Measurements from ENCODE around the gene NBL1. TPM values are rescaled to one million over a fixed set of nuclear protein-coding genes. Genes with fewer than 3 reads are reported as not detected.

The NBL1 gene
- total RNA-seq, 1 experiment from 2014 or later: 117 TPM

DNA sequence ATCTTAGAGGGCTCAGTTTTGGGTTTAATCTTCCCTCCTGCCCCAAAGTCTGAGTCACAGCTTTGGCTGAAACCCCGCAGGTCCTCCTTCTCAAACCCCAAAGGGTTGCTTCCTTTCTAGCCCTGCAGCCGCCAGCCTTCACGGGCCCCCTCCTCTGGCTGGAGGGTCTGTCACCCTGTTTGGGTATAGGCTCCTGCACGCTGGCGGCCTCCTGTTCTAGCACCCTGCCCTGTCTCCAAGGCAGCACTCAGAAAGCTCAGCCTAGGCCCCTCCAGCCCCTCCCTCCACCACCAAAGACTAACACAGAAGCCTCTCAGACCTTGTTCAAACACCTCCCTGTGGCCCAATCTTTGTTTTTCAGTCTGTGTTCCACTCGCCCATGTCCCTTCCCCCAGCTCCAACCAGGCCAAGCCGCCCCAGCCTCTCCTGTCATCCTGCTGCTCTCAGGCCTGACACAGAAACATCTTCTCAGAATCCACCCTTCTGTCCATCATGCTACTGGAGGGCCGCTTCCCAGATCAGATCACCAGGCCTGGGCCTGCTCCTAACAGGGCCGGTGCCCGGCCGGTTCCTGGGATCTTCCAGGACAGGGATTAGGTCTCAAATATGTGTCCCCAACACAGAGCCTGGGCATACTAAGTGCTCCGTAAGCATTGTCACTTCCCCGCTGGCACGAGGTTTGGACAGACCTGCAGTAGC is 56.1 kb downstream of the NBL1 start:
- CTCF ChIA-PET: no interaction called here
- Histone ChIP-seq H4K20me1 (ENCODE audit: low read length) (no peaks in the 10 kb centered on the region), H2AFZ (ENCODE audit: low read length) (no peak overlapping the region), H3K4me1 (ENCODE audit: insufficient read depth, low read length) (no peaks in the 10 kb centered on the region), H3K9ac (ENCODE audit: low read length) (no peak overlapping the region), H3K36me3 (ENCODE audit: low read depth, low read length) (no peaks in the 10 kb centered on the region), H3K4me3 (ENCODE audit: low read length) (no peak overlapping the region), H3F3A (ENCODE audit: low read length, unreplicated experiment) (no peaks in the 10 kb centered on the region), H3K79me2 (ENCODE audit: low read length) (no peaks in the 10 kb centered on the region), H3K9me3 (ENCODE audit: low read length) (no peaks in the 10 kb centered on the region), H3K4me2 (ENCODE audit: low read length) (no peak overlapping the region), H3K27me3 (ENCODE audit: low read length) (no peaks in the 10 kb centered on the region), H3K27ac (ENCODE audit: low read length) (no peak overlapping the region), H3K9me2 (replicated peaks; ENCODE audit: low read length) (no peaks in the 10 kb centered on the region)
- POLR2A ChIA-PET (ENCODE audit: unreplicated experiment): no interaction called here
- no peak for TF ChIP-seq EZH2 (IDR thresholded peaks at IDR 0.05; ENCODE audit: low read length, unreplicated experiment)
- no peak for TF ChIP-seq EZH2phosphoT487 (IDR thresholded peaks at IDR 0.05; ENCODE audit: borderline replicate concordance, low read length)
- TF ChIP-seq, protein P1, sequence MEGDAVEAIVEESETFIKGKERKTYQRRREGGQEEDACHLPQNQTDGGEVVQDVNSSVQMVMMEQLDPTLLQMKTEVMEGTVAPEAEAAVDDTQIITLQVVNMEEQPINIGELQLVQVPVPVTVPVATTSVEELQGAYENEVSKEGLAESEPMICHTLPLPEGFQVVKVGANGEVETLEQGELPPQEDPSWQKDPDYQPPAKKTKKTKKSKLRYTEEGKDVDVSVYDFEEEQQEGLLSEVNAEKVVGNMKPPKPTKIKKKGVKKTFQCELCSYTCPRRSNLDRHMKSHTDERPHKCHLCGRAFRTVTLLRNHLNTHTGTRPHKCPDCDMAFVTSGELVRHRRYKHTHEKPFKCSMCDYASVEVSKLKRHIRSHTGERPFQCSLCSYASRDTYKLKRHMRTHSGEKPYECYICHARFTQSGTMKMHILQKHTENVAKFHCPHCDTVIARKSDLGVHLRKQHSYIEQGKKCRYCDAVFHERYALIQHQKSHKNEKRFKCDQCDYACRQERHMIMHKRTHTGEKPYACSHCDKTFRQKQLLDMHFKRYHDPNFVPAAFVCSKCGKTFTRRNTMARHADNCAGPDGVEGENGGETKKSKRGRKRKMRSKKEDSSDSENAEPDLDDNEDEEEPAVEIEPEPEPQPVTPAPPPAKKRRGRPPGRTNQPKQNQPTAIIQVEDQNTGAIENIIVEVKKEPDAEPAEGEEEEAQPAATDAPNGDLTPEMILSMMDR (conservative IDR thresholded peaks at IDR 0.05; ENCODE audit: low read depth, low read length): no peak
- DNase-seq (no peak), ATAC-seq (no peak)
- intact Hi-C loops (cut with micrococcal nuclease): no loop called here
- no TSS peak for BruUV-seq (replicated peaks)

DNA sequence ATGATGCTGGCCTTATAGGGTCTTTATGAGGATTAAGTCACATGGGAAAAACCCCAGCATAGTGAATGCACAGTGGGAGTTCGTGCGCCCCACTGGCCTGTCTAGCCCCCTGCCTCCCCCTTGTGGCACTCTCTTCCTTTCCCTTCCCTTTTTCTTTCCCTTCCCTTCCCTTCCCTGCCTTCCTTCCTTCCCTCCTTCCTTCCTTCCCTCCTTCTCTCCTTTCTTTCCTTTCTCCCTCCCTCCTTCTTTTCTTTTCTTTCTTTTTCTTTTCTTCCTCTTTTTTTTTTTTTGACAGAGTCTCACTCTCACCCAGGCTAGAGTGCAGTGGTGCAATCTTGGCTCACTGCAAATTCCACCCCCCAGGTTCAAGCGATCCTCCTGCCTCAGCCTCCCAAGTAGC is 59.2 kb downstream of the NBL1 start:
- Histone ChIP-seq H3K9me2 (replicated peaks; ENCODE audit: low read length) (no peaks in the 10 kb centered on the region), H3K36me3 (ENCODE audit: low read depth, low read length) (no peaks in the 10 kb centered on the region), H3K27me3 (ENCODE audit: low read length) (no peaks in the 10 kb centered on the region), H3K9ac (ENCODE audit: low read length) (no peak overlapping the region), H3K4me2 (ENCODE audit: low read length) (no peak overlapping the region), H3K4me3 (ENCODE audit: low read length) (no peak overlapping the region), H3K27ac (ENCODE audit: low read length) (no peak overlapping the region), H3K4me1 (ENCODE audit: insufficient read depth, low read length) (no peaks in the 10 kb centered on the region), H3F3A (ENCODE audit: low read length, unreplicated experiment) (no peaks in the 10 kb centered on the region), H4K20me1 (ENCODE audit: low read length) (no peaks in the 10 kb centered on the region), H3K9me3 (ENCODE audit: low read length) (no peaks in the 10 kb centered on the region), H2AFZ (ENCODE audit: low read length) (no peak overlapping the region), H3K79me2 (ENCODE audit: low read length) (no peaks in the 10 kb centered on the region)
- CTCF ChIA-PET: interaction anchor here (0.6 to 0.7 kb wide), 2 partner anchors 12 to 41 kb away, joined by 3 to 5 read pairs; no protein-coding TSS in a partner anchor
- POLR2A ChIA-PET (ENCODE audit: unreplicated experiment): no interaction called here
- DNase-seq (no peak), ATAC-seq (no peak)
- BruUV-seq (replicated peaks): no TSS peak
- TF ChIP-seq EZH2 (IDR thresholded peaks at IDR 0.05; ENCODE audit: low read length, unreplicated experiment): no peak
- TF ChIP-seq EZH2phosphoT487 (IDR thresholded peaks at IDR 0.05; ENCODE audit: borderline replicate concordance, low read length): no peak
- TF ChIP-seq, protein P1 (conservative IDR thresholded peaks at IDR 0.05; ENCODE audit: low read depth, low read length): no peak
- intact Hi-C loops (cut with micrococcal nuclease): no loop called here

All from PC-3 (cell line).